Measurements from ENCODE around the gene BHLHE23. TPM values are rescaled to one million over a fixed set of nuclear protein-coding genes. Genes with fewer than 3 reads are reported as not detected.

The BHLHE23 gene
- total RNA-seq, 1 donor from 2014 or later, result not detected

- H3K4me3 Mint-ChIP-seq (ENCODE audit: unreplicated experiment), result no peak overlapping the region
- TF ChIP-seq, protein P1, sequence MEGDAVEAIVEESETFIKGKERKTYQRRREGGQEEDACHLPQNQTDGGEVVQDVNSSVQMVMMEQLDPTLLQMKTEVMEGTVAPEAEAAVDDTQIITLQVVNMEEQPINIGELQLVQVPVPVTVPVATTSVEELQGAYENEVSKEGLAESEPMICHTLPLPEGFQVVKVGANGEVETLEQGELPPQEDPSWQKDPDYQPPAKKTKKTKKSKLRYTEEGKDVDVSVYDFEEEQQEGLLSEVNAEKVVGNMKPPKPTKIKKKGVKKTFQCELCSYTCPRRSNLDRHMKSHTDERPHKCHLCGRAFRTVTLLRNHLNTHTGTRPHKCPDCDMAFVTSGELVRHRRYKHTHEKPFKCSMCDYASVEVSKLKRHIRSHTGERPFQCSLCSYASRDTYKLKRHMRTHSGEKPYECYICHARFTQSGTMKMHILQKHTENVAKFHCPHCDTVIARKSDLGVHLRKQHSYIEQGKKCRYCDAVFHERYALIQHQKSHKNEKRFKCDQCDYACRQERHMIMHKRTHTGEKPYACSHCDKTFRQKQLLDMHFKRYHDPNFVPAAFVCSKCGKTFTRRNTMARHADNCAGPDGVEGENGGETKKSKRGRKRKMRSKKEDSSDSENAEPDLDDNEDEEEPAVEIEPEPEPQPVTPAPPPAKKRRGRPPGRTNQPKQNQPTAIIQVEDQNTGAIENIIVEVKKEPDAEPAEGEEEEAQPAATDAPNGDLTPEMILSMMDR (IDR thresholded peaks at IDR 0.05), result no peak
- H3K4me1 Mint-ChIP-seq (ENCODE audit: low read depth), result no peaks in the 10 kb centered on the region
- H3K27ac Mint-ChIP-seq (ENCODE audit: unreplicated experiment), result no peak overlapping the region
- no peaks in the 10 kb centered on the region for H3K9me3 Mint-ChIP-seq (ENCODE audit: low read depth)
- DNase-seq (ENCODE audit: low spot score), result no peak
- no peaks in the 10 kb centered on the region for H3K36me3 Mint-ChIP-seq (ENCODE audit: low read depth)
- H3K27me3 Mint-ChIP-seq (ENCODE audit: low read depth), result peaks cover 55% of the 10 kb centered on the region
Observed at GRCh38 chr20:62979876-62980373, 26.8 kb downstream of the BHLHE23 start.

DNA sequence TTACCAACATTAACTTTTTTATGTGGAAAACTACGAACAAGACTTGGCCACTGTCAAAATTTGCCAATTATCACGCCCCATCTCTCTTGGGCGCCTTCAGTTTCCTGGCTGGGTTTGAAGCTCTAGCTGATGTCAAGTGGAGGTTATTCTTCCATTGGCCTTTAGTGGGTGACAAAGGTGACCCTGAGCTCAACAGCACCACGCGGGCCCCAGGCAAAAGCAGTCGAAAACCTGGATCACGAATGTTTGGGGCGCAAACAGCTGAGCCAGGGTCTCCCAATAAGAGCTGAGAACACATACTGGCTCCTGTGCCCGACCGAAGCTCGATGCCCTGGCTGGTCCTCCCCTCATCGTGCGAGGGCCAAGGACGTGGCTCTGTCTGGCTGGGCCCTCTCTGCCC lies 27.5 kb downstream of the BHLHE23 start:
- DNase-seq (ENCODE audit: low spot score), result no peak
- H3K9me3 Mint-ChIP-seq (ENCODE audit: low read depth), result no peaks in the 10 kb centered on the region
- TF ChIP-seq, protein P1 (IDR thresholded peaks at IDR 0.05), result no peak
- H3K4me3 Mint-ChIP-seq (ENCODE audit: unreplicated experiment), result no peak overlapping the region
- H3K27me3 Mint-ChIP-seq (ENCODE audit: low read depth), result peaks cover 55% of the 10 kb centered on the region
- H3K27ac Mint-ChIP-seq (ENCODE audit: unreplicated experiment), result no peak overlapping the region
- no peaks in the 10 kb centered on the region for H3K36me3 Mint-ChIP-seq (ENCODE audit: low read depth)
- H3K4me1 Mint-ChIP-seq (ENCODE audit: low read depth), result no peaks in the 10 kb centered on the region

- Mint-ChIP-seq H3K9me3 (ENCODE audit: low read depth) (no peaks in the 10 kb centered on the region), H3K27ac (ENCODE audit: unreplicated experiment) (no peak overlapping the region), H3K4me1 (ENCODE audit: low read depth) (no peaks in the 10 kb centered on the region), H3K4me3 (ENCODE audit: unreplicated experiment) (no peak overlapping the region), H3K36me3 (ENCODE audit: low read depth) (no peaks in the 10 kb centered on the region), H3K27me3 (ENCODE audit: low read depth) (peaks cover 54% of the 10 kb centered on the region)
- TF ChIP-seq, protein P1 (IDR thresholded peaks at IDR 0.05), result no peak
- DNase-seq (ENCODE audit: low spot score), result no peak
Observed at GRCh38 chr20:62978561-62978943, 28.2 kb downstream of the BHLHE23 start.

- no peak for DNase-seq (ENCODE audit: low spot score)
- no peaks in the 10 kb centered on the region for H3K4me1 Mint-ChIP-seq (ENCODE audit: low read depth)
- peaks cover 56% of the 10 kb centered on the region for H3K27me3 Mint-ChIP-seq (ENCODE audit: low read depth)
- no peaks in the 10 kb centered on the region for H3K9me3 Mint-ChIP-seq (ENCODE audit: low read depth)
- H3K4me3 Mint-ChIP-seq (ENCODE audit: unreplicated experiment), result no peak overlapping the region
- no peaks in the 10 kb centered on the region for H3K36me3 Mint-ChIP-seq (ENCODE audit: low read depth)
- no peak overlapping the region for H3K27ac Mint-ChIP-seq (ENCODE audit: unreplicated experiment)
- TF ChIP-seq, protein P1 (IDR thresholded peaks at IDR 0.05), result no peak
Observed at GRCh38 chr20:62977613-62978560, 28.9 kb downstream of the BHLHE23 start.

DNA sequence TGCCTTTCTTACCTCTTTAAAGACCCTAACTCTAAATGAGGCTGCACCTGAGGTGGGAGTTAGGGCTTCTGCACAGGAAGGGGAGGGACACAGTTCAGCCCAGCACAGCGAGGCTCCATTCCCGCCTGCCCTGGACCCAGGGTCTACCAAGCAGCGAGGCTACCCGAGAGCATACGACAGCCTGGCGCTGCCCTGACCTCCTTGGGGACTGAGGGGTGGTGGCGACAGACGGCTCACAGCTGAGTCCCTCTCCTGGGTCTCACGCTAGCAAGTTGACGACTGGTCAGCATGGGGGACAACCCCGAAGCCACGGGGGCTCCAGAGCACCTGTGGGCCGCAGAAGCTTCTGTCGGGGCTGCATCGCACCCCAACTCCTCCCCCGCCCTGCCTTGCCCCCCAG lies 29.9 kb downstream of the BHLHE23 start:
- Mint-ChIP-seq H3K36me3 (ENCODE audit: low read depth) (no peaks in the 10 kb centered on the region), H3K9me3 (ENCODE audit: low read depth) (no peaks in the 10 kb centered on the region), H3K4me3 (ENCODE audit: unreplicated experiment) (no peak overlapping the region), H3K27me3 (ENCODE audit: low read depth) (peaks cover 61% of the 10 kb centered on the region), H3K4me1 (ENCODE audit: low read depth) (peaks cover 3% of the 10 kb centered on the region), H3K27ac (ENCODE audit: unreplicated experiment) (no peak overlapping the region)
- no peak for DNase-seq (ENCODE audit: low spot score)
- TF ChIP-seq, protein P1 (IDR thresholded peaks at IDR 0.05), result no peak

All from chondrocyte (in vitro differentiated cells).